ENCODE data around the gene WASL. TPM values are rescaled to one million over a fixed set of nuclear protein-coding genes. Genes with fewer than 3 reads are reported as not detected.
A peak's percentile ranks its signal among the peaks of the same experiment; 100 is the strongest.

The WASL gene
- total RNA-seq, 1 donor from 2014 or later: 30.4 TPM

- H3K36me3 Mint-ChIP-seq (ENCODE audit: low read depth): peaks cover 5% of the 10 kb centered on the region
- H3K4me1 Mint-ChIP-seq: no peaks in the 10 kb centered on the region
- H3K27ac Mint-ChIP-seq (ENCODE audit: unreplicated experiment): no peak overlapping the region
- no peaks in the 10 kb centered on the region for H3K27me3 Mint-ChIP-seq (ENCODE audit: low read depth)
- H3K4me3 Mint-ChIP-seq: no peak overlapping the region
- DNase-seq (ENCODE audit: low read depth, low spot score): no peak
- no peak for TF ChIP-seq CTCF (conservative IDR thresholded peaks at IDR 0.05)
- no peaks in the 10 kb centered on the region for H3K9me3 Mint-ChIP-seq
Observed at GRCh38 chr7:123692471-123692877, 56.3 kb downstream of the WASL start.

GRCh38 chr7:123690550-123690949, 58.3 kb downstream of the WASL start:
- H3K36me3 Mint-ChIP-seq (ENCODE audit: low read depth): peaks cover 8% of the 10 kb centered on the region
- no peak for DNase-seq (ENCODE audit: low read depth, low spot score)
- no peaks in the 10 kb centered on the region for H3K9me3 Mint-ChIP-seq
- no peak overlapping the region for H3K27ac Mint-ChIP-seq (ENCODE audit: unreplicated experiment)
- no peak for TF ChIP-seq CTCF (conservative IDR thresholded peaks at IDR 0.05)
- H3K4me1 Mint-ChIP-seq: no peaks in the 10 kb centered on the region
- no peaks in the 10 kb centered on the region for H3K27me3 Mint-ChIP-seq (ENCODE audit: low read depth)
- H3K4me3 Mint-ChIP-seq: no peak overlapping the region

GRCh38 chr7:123689250-123689649, 59.6 kb downstream of the WASL start:
- no peaks in the 10 kb centered on the region for H3K9me3 Mint-ChIP-seq
- TF ChIP-seq CTCF (conservative IDR thresholded peaks at IDR 0.05): no peak
- no peak overlapping the region for H3K27ac Mint-ChIP-seq (ENCODE audit: unreplicated experiment)
- no peaks in the 10 kb centered on the region for H3K4me1 Mint-ChIP-seq
- H3K36me3 Mint-ChIP-seq (ENCODE audit: low read depth): peaks cover 8% of the 10 kb centered on the region
- H3K27me3 Mint-ChIP-seq (ENCODE audit: low read depth): no peaks in the 10 kb centered on the region
- DNase-seq (ENCODE audit: low read depth, low spot score): no peak
- H3K4me3 Mint-ChIP-seq: no peak overlapping the region

- Mint-ChIP-seq H3K4me3 (no peak overlapping the region), H3K9me3 (no peaks in the 10 kb centered on the region), H3K27me3 (ENCODE audit: low read depth) (no peaks in the 10 kb centered on the region), H3K36me3 (ENCODE audit: low read depth) (peaks cover 8% of the 10 kb centered on the region), H3K4me1 (no peaks in the 10 kb centered on the region), H3K27ac (ENCODE audit: unreplicated experiment) (no peak overlapping the region)
- TF ChIP-seq CTCF (conservative IDR thresholded peaks at IDR 0.05): no peak
- no peak for DNase-seq (ENCODE audit: low read depth, low spot score)
Observed at GRCh38 chr7:123687727-123688126, 61.1 kb downstream of the WASL start.

- Mint-ChIP-seq H3K27ac (ENCODE audit: unreplicated experiment) (peak overlapping the region; percentile 1), H3K9me3 (no peaks in the 10 kb centered on the region), H3K4me1 (no peaks in the 10 kb centered on the region), H3K4me3 (no peak overlapping the region), H3K36me3 (ENCODE audit: low read depth) (peaks cover 5% of the 10 kb centered on the region), H3K27me3 (ENCODE audit: low read depth) (no peaks in the 10 kb centered on the region)
- DNase-seq (ENCODE audit: low read depth, low spot score): no peak
- no peak for TF ChIP-seq CTCF (conservative IDR thresholded peaks at IDR 0.05)
Observed at GRCh38 chr7:123687161-123687560, 61.6 kb downstream of the WASL start.

- H3K4me3 Mint-ChIP-seq: no peak overlapping the region
- no peaks in the 10 kb centered on the region for H3K27me3 Mint-ChIP-seq (ENCODE audit: low read depth)
- no peaks in the 10 kb centered on the region for H3K9me3 Mint-ChIP-seq
- H3K4me1 Mint-ChIP-seq: no peaks in the 10 kb centered on the region
- peak; percentile 12 for DNase-seq (ENCODE audit: low read depth, low spot score)
- peak; percentile 76 for TF ChIP-seq CTCF (conservative IDR thresholded peaks at IDR 0.05)
- no peak overlapping the region for H3K27ac Mint-ChIP-seq (ENCODE audit: unreplicated experiment)
- H3K36me3 Mint-ChIP-seq (ENCODE audit: low read depth): peaks cover 13% of the 10 kb centered on the region
Observed at GRCh38 chr7:123682690-123683089, 66.1 kb downstream of the WASL start.
